ENCODE measurements around the gene ZFAND4. TPM values are rescaled to one million over a fixed set of nuclear protein-coding genes. Genes with fewer than 3 reads are reported as not detected.

The ZFAND4 gene
- total and polyA plus RNA-seq, 9 of the 15 experiments (the other 6 are each of a cell fraction or from before 2014, with no cell fraction given), result 0.42 to 3.0 (median 1.5) TPM

GRCh38 chr10:45575966-45576597 lies 96.5 kb downstream of the ZFAND4 start (continued):
- TF ChIP-seq ZBTB40 (IDR thresholded peaks at IDR 0.05) (peak; percentile 41; the same call in 1 of the 2 replicates), ZBTB40 (CRISPR knock-in tag; IDR thresholded peaks at IDR 0.05) (no peak), ZFP30 (CRISPR knock-in tag; IDR thresholded peaks at IDR 0.05; ENCODE audit: borderline replicate concordance) (no peak), ZBTB43 (CRISPR knock-in tag; IDR thresholded peaks at IDR 0.05) (no peak), ZBTB26 (CRISPR knock-in tag; IDR thresholded peaks at IDR 0.05) (no peak), ZNF354B (CRISPR knock-in tag; IDR thresholded peaks at IDR 0.05) (no peak), PCBP1 (IDR thresholded peaks at IDR 0.05; ENCODE audit: low read depth, low read length, poor library complexity, severe bottlenecking) (no peak), ZNF41 (CRISPR knock-in tag; conservative IDR thresholded peaks at IDR 0.05) (no peak)
